ENCODE measurements around the gene TRAK2. TPM values are rescaled to one million over a fixed set of nuclear protein-coding genes. Genes with fewer than 3 reads are reported as not detected.

Gene TRAK2
- total and polyA plus RNA-seq, 2 of the 13 experiments (the other 11 are each of a cell fraction or from before 2014, with no cell fraction given) = 7.7 to 21.0 TPM

DNA sequence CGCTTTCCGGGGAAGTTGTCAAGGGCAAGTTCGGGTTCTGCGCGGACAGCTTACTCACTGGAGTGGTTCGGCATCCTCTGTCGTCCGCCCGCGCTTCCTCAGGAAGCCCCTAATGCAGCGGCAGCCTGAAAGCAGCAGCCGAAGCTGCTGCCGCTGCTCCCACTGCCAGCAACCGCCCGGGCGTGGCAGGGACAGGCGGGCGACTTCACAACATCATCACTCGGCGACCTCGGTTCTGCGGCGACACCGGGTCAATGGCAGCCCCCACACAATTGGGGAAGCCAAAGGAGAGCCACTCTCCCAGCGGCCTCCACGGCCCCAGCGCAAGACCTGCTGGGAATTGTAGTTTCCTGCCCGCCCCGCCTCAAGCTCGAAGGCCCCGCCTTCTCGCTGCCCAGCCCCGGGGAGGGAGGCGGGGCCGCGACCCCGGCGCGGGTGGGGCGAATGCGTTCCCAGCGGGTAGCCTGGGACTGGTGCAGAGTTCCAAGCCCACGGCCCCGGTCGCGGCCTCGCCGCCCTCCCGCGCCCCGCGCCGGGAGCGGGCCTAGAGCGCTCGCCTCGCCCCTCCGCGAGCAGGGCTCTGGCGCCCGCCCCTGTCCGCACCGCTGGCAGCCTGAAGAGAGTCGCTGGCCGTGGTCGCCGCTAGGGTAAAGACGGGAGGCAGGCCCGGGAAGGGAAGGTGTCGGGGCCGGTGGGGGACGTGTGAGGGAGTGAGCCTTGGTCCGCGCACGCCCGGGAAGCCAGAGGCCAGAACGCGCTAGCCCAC lies at the start of gene TRAK2, which contains the start of gene STRADB (continued):
- TF ChIP-seq NFE2L2 (IDR thresholded peaks at IDR 0.05; ENCODE audit: low read length) (no peak), ZNF678 (CRISPR knock-in tag; IDR thresholded peaks at IDR 0.05) (peak; percentile 80; the same call in 1 of the 2 replicates), ATF7-NPFF (CRISPR knock-in tag; IDR thresholded peaks at IDR 0.05; ENCODE audit: low read depth) (peak; percentile 85), ATF2 (CRISPR knock-in tag; IDR thresholded peaks at IDR 0.05) (peak; percentile 50; the same call in 1 of the 2 replicates), KMT2A (CRISPR knock-in tag; IDR thresholded peaks at IDR 0.05) (peak; percentile 96; the same call in 1 of the 2 replicates), RELA (CRISPR knock-in tag; IDR thresholded peaks at IDR 0.05) (no peak; the same call in 1 of the 2 replicates), ZNF768 (CRISPR knock-in tag; IDR thresholded peaks at IDR 0.05) (no peak), ZNF614 (CRISPR knock-in tag; IDR thresholded peaks at IDR 0.05; ENCODE audit: borderline replicate concordance) (no peak), POLR2A (IDR thresholded peaks at IDR 0.05; ENCODE audit: insufficient read depth in 1 of 2, low read depth in 2 of 2, low read length in 2 of 2) (peak; percentile 94 to 97), HDAC2 (CRISPR knock-in tag; IDR thresholded peaks at IDR 0.05) (peak; percentile 80), EZH2 (conservative IDR thresholded peaks at IDR 0.05; ENCODE audit: low read depth, low read length) (no peak), ERF (CRISPR knock-in tag; IDR thresholded peaks at IDR 0.05) (peak; percentile 78; the same call in 1 of the 2 replicates), ZKSCAN5 (CRISPR knock-in tag; IDR thresholded peaks at IDR 0.05) (no peak), ZNF75D (CRISPR knock-in tag; IDR thresholded peaks at IDR 0.05; ENCODE audit: borderline replicate concordance) (no peak), SNAPC2 (CRISPR knock-in tag; IDR thresholded peaks at IDR 0.05) (peak; percentile 65), MED13 (CRISPR knock-in tag; IDR thresholded peaks at IDR 0.05) (0 out of 2 replicates have a peak, but pooled peaks have one; percentile 19), ZNF530 (CRISPR knock-in tag; IDR thresholded peaks at IDR 0.05; ENCODE audit: low read depth) (no peak)
- TF ChIP-seq, protein P1, sequence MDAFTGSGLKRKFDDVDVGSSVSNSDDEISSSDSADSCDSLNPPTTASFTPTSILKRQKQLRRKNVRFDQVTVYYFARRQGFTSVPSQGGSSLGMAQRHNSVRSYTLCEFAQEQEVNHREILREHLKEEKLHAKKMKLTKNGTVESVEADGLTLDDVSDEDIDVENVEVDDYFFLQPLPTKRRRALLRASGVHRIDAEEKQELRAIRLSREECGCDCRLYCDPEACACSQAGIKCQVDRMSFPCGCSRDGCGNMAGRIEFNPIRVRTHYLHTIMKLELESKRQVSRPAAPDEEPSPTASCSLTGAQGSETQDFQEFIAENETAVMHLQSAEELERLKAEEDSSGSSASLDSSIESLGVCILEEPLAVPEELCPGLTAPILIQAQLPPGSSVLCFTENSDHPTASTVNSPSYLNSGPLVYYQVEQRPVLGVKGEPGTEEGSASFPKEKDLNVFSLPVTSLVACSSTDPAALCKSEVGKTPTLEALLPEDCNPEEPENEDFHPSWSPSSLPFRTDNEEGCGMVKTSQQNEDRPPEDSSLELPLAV (CRISPR knock-in tag; conservative IDR thresholded peaks at IDR 0.05; ENCODE audit: low read depth) = 0 out of 2 replicates have a peak, but pooled peaks have one; percentile 77
- TF ChIP-seq, protein P2, sequence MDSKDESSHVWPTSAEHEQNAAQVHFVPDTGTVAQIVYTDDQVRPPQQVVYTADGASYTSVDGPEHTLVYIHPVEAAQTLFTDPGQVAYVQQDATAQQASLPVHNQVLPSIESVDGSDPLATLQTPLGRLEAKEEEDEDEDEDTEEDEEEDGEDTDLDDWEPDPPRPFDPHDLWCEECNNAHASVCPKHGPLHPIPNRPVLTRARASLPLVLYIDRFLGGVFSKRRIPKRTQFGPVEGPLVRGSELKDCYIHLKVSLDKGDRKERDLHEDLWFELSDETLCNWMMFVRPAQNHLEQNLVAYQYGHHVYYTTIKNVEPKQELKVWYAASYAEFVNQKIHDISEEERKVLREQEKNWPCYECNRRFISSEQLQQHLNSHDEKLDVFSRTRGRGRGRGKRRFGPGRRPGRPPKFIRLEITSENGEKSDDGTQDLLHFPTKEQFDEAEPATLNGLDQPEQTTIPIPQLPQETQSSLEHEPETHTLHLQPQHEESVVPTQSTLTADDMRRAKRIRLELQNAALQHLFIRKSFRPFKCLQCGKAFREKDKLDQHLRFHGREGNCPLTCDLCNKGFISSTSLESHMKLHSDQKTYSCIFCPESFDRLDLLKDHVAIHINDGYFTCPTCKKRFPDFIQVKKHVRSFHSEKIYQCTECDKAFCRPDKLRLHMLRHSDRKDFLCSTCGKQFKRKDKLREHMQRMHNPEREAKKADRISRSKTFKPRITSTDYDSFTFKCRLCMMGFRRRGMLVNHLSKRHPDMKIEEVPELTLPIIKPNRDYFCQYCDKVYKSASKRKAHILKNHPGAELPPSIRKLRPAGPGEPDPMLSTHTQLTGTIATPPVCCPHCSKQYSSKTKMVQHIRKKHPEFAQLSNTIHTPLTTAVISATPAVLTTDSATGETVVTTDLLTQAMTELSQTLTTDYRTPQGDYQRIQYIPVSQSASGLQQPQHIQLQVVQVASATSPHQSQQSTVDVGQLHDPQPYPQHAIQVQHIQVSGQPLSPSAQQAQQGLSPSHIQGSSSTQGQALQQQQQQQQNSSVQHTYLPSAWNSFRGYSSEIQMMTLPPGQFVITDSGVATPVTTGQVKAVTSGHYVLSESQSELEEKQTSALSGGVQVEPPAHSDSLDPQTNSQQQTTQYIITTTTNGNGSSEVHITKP (CRISPR knock-in tag; IDR thresholded peaks at IDR 0.05; ENCODE audit: low read depth) = peak; percentile 73
- TF ChIP-seq, protein P3, sequence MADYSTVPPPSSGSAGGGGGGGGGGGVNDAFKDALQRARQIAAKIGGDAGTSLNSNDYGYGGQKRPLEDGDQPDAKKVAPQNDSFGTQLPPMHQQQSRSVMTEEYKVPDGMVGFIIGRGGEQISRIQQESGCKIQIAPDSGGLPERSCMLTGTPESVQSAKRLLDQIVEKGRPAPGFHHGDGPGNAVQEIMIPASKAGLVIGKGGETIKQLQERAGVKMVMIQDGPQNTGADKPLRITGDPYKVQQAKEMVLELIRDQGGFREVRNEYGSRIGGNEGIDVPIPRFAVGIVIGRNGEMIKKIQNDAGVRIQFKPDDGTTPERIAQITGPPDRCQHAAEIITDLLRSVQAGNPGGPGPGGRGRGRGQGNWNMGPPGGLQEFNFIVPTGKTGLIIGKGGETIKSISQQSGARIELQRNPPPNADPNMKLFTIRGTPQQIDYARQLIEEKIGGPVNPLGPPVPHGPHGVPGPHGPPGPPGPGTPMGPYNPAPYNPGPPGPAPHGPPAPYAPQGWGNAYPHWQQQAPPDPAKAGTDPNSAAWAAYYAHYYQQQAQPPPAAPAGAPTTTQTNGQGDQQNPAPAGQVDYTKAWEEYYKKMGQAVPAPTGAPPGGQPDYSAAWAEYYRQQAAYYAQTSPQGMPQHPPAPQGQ (CRISPR knock-in tag; IDR thresholded peaks at IDR 0.05; ENCODE audit: borderline replicate concordance) = no peak

Data from HepG2 (cell line).